H1 (cell line): Measurements from ENCODE around the gene MRPS35. TPM values are rescaled to one million over a fixed set of nuclear protein-coding genes. Genes with fewer than 3 reads are reported as not detected.

Source experiments
- CTCF ChIA-PET: fragments of 300-600 bp; sonication (Branson Sonifier 250); formaldehyde crosslinking; loops from one replicate; lab custom pipeline; 2021; ENCODE audit not compliant: partially characterized antibody; lab: Charles Lee
- POLR2A ChIA-PET: fragments of 300-600 bp; sonication (Branson Sonifier 250); formaldehyde crosslinking; loops from one replicate; lab custom pipeline; 2021; ENCODE audit warnings: inconsistent platforms; ENCODE audit not compliant: partially characterized antibody; lab: Charles Lee
- DNase-seq, 2 experiments: peaks; one replicate each; pipeline versions ENCODE4 v3.0.0 to v3.0.0-alpha.2; 2010 to 2022; ENCODE audit warnings: low spot score in 2 of 2, low read depth in 1 of 2, mixed read lengths in 1 of 2
- FAIRE-seq: peaks from 2 replicates; lab custom pipeline; 2011; peaks lifted over from hg19 to GRCh38; lab: Jason Lieb, UNC
- H2AFZ ChIP-seq: 2 replicates; pipeline ENCODE4 v1.8.1; 2012; ENCODE audit warnings: low read length, inconsistent platforms
- H2AK5ac ChIP-seq: 2 replicates; pipeline ENCODE4 v1.6.1; 2013; ENCODE audit warnings: low read depth, low read length
- H2BK120ac ChIP-seq: replicated peaks from 2 replicates; pipeline ENCODE3; 2013; ENCODE audit warnings: low read depth, low read length, inconsistent platforms
- H2BK12ac ChIP-seq: 2 replicates; pipeline ENCODE4 v1.6.1; 2013; ENCODE audit warnings: low read depth, low read length
- H2BK15ac ChIP-seq: 2 replicates; pipeline ENCODE4 v1.6.1; 2013; ENCODE audit warnings: low read length
- H2BK20ac ChIP-seq: 2 replicates; pipeline ENCODE4 v1.6.1; 2013; ENCODE audit warnings: low read length
- H2BK5ac ChIP-seq: 2 replicates; pipeline ENCODE4 v1.6.1; 2013; ENCODE audit warnings: low read depth, low read length
- H3K14ac ChIP-seq: 2 replicates; pipeline ENCODE4 v1.6.1; 2013; ENCODE audit warnings: inconsistent platforms; ENCODE audit not compliant: insufficient read length
- H3K18ac ChIP-seq: 2 replicates; pipeline ENCODE4 v1.6.1; 2013; ENCODE audit warnings: low read length; ENCODE audit errors: extremely low read depth
- H3K23ac ChIP-seq: 2 replicates; pipeline ENCODE4 v1.6.1; 2013; ENCODE audit warnings: inconsistent platforms; ENCODE audit not compliant: insufficient read length
- H3K23me2 ChIP-seq: 2 replicates; pipeline ENCODE4 v1.6.1; 2013; ENCODE audit warnings: low read depth, low read length
- H3K27ac ChIP-seq: 2 replicates; pipeline ENCODE4 v1.6.1; 2011; ENCODE audit warnings: low read depth, low read length, inconsistent platforms
- H3K27me3 ChIP-seq, 4 experiments: replicated peaks in 1 of 4; 1 replicate in 1 of 4; 2 replicates in 3 of 4; pipeline versions ENCODE4 v1.6.1 to v1.8.1; 2011 to 2013; ENCODE audit warnings: low read length in 3 of 4, mild to moderate bottlenecking in 3 of 4, inconsistent platforms in 2 of 4, mixed read lengths in 2 of 4, moderate library complexity in 1 of 4; ENCODE audit not compliant: control insufficient read depth in 3 of 4, insufficient read depth in 3 of 4; ENCODE audit errors: extremely low read depth in 1 of 4
- H3K36me3 ChIP-seq, 4 experiments: 2 replicates each; pipeline versions ENCODE4 v1.6.1 to v1.8.1; 2011 to 2013; ENCODE audit warnings: mild to moderate bottlenecking in 4 of 4, low read length in 3 of 4, moderate library complexity in 2 of 4, control low read depth in 1 of 4, inconsistent platforms in 1 of 4; ENCODE audit not compliant: insufficient read depth in 4 of 4, control insufficient read depth in 2 of 4
- H3K4ac ChIP-seq: replicated peaks from 2 replicates; pipeline ENCODE3; 2013; ENCODE audit warnings: low read length, low read depth, mixed read lengths, inconsistent platforms; ENCODE audit not compliant: insufficient read length
- H3K4me1 ChIP-seq, 4 experiments: replicated peaks in 1 of 4; 1 replicate in 1 of 4; 2 replicates in 3 of 4; pipeline versions ENCODE4 v1.6.1 to v1.8.1; 2011 to 2013; ENCODE audit warnings: low read length in 3 of 4, inconsistent platforms in 2 of 4, mixed read lengths in 1 of 4; ENCODE audit not compliant: insufficient read depth in 4 of 4, control insufficient read depth in 3 of 4
- H3K4me2 ChIP-seq, 2 experiments: 2 replicates each; pipeline versions ENCODE4 v1.6.1 to v1.8.1; 2011 to 2013; ENCODE audit warnings: low read depth in 2 of 2, low read length in 2 of 2, control low read depth in 1 of 2, inconsistent platforms in 1 of 2, mild to moderate bottlenecking in 1 of 2; ENCODE audit not compliant: insufficient read depth in 1 of 2
- H3K4me3 ChIP-seq, 4 experiments: fragments of 200-600, 300-600 bp in 1 of 4; sonication (generic), shearing (Covaris generic), sonication (Bioruptor Twin) in 1 of 4; 2 replicates each; pipeline versions ENCODE4 v1.5.1 to v1.8.1; 2011 to 2016; ENCODE audit warnings: low read length in 4 of 4, low read depth in 3 of 4, control low read depth in 2 of 4, inconsistent platforms in 2 of 4, mild to moderate bottlenecking in 2 of 4, mixed read lengths in 1 of 4, moderate library complexity in 1 of 4; ENCODE audit not compliant: insufficient read depth in 2 of 4; ENCODE audit errors: extremely low read depth in 1 of 4
- H3K56ac ChIP-seq: replicated peaks from 2 replicates; pipeline ENCODE3; 2013; ENCODE audit warnings: low read depth, mild to moderate bottlenecking, mixed read lengths, low read length, inconsistent platforms; ENCODE audit not compliant: insufficient read length
- H3K79me1 ChIP-seq: 2 replicates; pipeline ENCODE4 v1.6.1; 2013; ENCODE audit warnings: low read depth, low read length, control low read depth
- H3K79me2 ChIP-seq, 2 experiments: 2 replicates each; pipeline versions ENCODE4 v1.6.1 to v1.8.1; 2012 to 2013; ENCODE audit warnings: low read length in 2 of 2, mild to moderate bottlenecking in 2 of 2, inconsistent platforms in 1 of 2; ENCODE audit not compliant: insufficient read depth in 2 of 2, control insufficient read depth in 1 of 2
- H3K9ac ChIP-seq, 4 experiments: replicated peaks in 1 of 4; 1 replicate in 1 of 4; 2 replicates in 3 of 4; pipeline versions ENCODE4 v1.6.1 to v1.8.1; 2011 to 2013; ENCODE audit warnings: low read depth in 3 of 4, low read length in 3 of 4, control low read depth in 2 of 4, mild to moderate bottlenecking in 2 of 4, moderate library complexity in 2 of 4, inconsistent platforms in 1 of 4; ENCODE audit errors: extremely low read depth in 1 of 4
- H3K9me3 ChIP-seq, 2 experiments: 2 replicates each; pipeline versions ENCODE4 v1.6.1 to v1.8.1; 2012 to 2013; ENCODE audit warnings: mild to moderate bottlenecking in 2 of 2, moderate library complexity in 2 of 2, control low read depth in 1 of 2, inconsistent platforms in 1 of 2, low read depth in 1 of 2, low read length in 1 of 2, mixed read lengths in 1 of 2; ENCODE audit not compliant: insufficient read depth in 2 of 2
- H4K20me1 ChIP-seq, 2 experiments: replicated peaks in 1 of 2; 2 replicates each; pipeline versions ENCODE3 to v1.8.1; 2011 to 2013; ENCODE audit warnings: inconsistent platforms in 2 of 2, low read length in 2 of 2, mild to moderate bottlenecking in 1 of 2; ENCODE audit not compliant: insufficient read depth in 2 of 2, control insufficient read depth in 1 of 2
- H4K5ac ChIP-seq: 2 replicates; pipeline ENCODE4 v1.6.1; 2013; ENCODE audit warnings: low read length, low read depth, mixed read lengths, inconsistent platforms; ENCODE audit not compliant: insufficient read length
- H4K8ac ChIP-seq: 2 replicates; pipeline ENCODE4 v1.8.0; 2013; ENCODE audit warnings: mild to moderate bottlenecking, moderate library complexity, low read length, inconsistent platforms; ENCODE audit not compliant: insufficient read depth; ENCODE audit errors: extremely low read depth
- H4K91ac ChIP-seq: replicated peaks from 2 replicates; pipeline ENCODE3; 2013; ENCODE audit warnings: low read length, mixed read lengths, inconsistent platforms; ENCODE audit not compliant: insufficient read length
- BRCA1 ChIP-seq: IDR thresholded peaks from 2 replicates; pipeline ENCODE4 v1.6.1; 2012; ENCODE audit warnings: low read depth, low read length, improper control_type of control experiment
- EGR1 ChIP-seq: IDR thresholded peaks from 2 replicates; pipeline ENCODE4 v1.6.1; 2011; ENCODE audit warnings: low read depth, low read length, borderline replicate concordance
- EP300 ChIP-seq, 2 experiments: IDR thresholded peaks; 1 replicate in 1 of 2; 2 replicates in 1 of 2; pipeline ENCODE4 v1.6.1; 2011 to 2012; ENCODE audit warnings: low read depth in 2 of 2, low read length in 2 of 2, mild to moderate bottlenecking in 2 of 2, borderline replicate concordance in 1 of 2, inconsistent platforms in 1 of 2, moderate library complexity in 1 of 2
- HDAC2 ChIP-seq, 2 experiments: fragments of 300-600 bp in 1 of 2; sonication (generic) in 1 of 2; IDR thresholded peaks; 2 replicates each; pipeline ENCODE4 v1.6.1; 2011 to 2012; ENCODE audit warnings: low read depth in 2 of 2, low read length in 2 of 2, mild to moderate bottlenecking in 2 of 2, moderate library complexity in 2 of 2, borderline replicate concordance in 1 of 2, inconsistent platforms in 1 of 2
- NRF1 ChIP-seq: IDR thresholded peaks from 2 replicates; pipeline ENCODE4 v1.6.1; 2011; ENCODE audit warnings: mild to moderate bottlenecking, low read depth, low read length, improper control_type of control experiment
- RAD21 ChIP-seq, 2 experiments: IDR thresholded peaks in 1 of 2; conservative IDR thresholded peaks in 1 of 2; 2 replicates each; pipeline ENCODE4 v1.6.1; 2011; ENCODE audit warnings: low read depth in 2 of 2, low read length in 2 of 2, improper control_type of control experiment in 1 of 2, inconsistent platforms in 1 of 2, mild to moderate bottlenecking in 1 of 2, moderate library complexity in 1 of 2
- TEAD4 ChIP-seq: IDR thresholded peaks from 2 replicates; pipeline ENCODE4 v1.6.1; 2012; ENCODE audit warnings: low read depth, low read length, inconsistent platforms, mixed read lengths
- YY1 ChIP-seq: IDR thresholded peaks from 2 replicates; pipeline ENCODE4 v1.6.1; 2011; ENCODE audit warnings: low read depth, mild to moderate bottlenecking, low read length
- WGBS, 2 experiments: shearing (Covaris generic) in 1 of 2; methylation state at CpG; one replicate each; pipeline versions ENCODE4 v1.1.6 to v1.1.7; 2013 to 2015; ENCODE audit warnings: low lambda C conversion rate in 2 of 2, mixed read lengths in 2 of 2, inconsistent platforms in 1 of 2, low coverage in 1 of 2, missing lambda C conversion rate in 1 of 2; ENCODE audit not compliant: insufficient replicate concordance in 2 of 2, insufficient coverage in 1 of 2, insufficient read length in 1 of 2; ENCODE audit errors: extremely low coverage in 1 of 2, missing lambda C conversion rate in 1 of 2; 5-methylcytosine and 5-hydroxymethylcytosine counted together
- polyA plus RNA-seq, 7 experiments: library from polyadenylated mRNA; depleted of rRNA in 3 of 7; stranded (reverse) in 5 of 7; unstranded in 2 of 7; fragments of >200 nt in 5 of 7; fragments of 200-250 nt in 2 of 7; gene quantifications; 1 replicate in 5 of 7; 2 replicates in 1 of 7; 4 replicates in 1 of 7; pipeline versions ENCODE4 v1.2.1 to v1.2.3, GENCODE V29; 2011 to 2013; ENCODE audit warnings: missing spikeins in 2 of 7, mixed read lengths in 2 of 7
- total RNA-seq: library from RNA; stranded (reverse); fragmentation: NEBNext Ultra II Directional; extraction: Animal tissue kit (Norgen Biotek cat#: 25700); gene quantifications from 2 replicates; pipeline ENCODE4 v1.2.1, GENCODE V29; 2021
- TF ChIP-seq, protein P1 (sequence below): IDR thresholded peaks from 2 replicates; pipeline ENCODE4 v1.6.1; 2011; ENCODE audit warnings: low read length, improper control_type of control experiment
- TF ChIP-seq, protein P2 (sequence below): IDR thresholded peaks from 2 replicates; pipeline ENCODE4 v1.6.1; 2012; ENCODE audit warnings: low read length, inconsistent platforms

The MRPS35 gene
- total and polyA plus RNA-seq, 2 of the 8 experiments (the other 6 are each of a cell fraction or from before 2014, with no cell fraction given): 26.8 to 47.9 TPM

DNA sequence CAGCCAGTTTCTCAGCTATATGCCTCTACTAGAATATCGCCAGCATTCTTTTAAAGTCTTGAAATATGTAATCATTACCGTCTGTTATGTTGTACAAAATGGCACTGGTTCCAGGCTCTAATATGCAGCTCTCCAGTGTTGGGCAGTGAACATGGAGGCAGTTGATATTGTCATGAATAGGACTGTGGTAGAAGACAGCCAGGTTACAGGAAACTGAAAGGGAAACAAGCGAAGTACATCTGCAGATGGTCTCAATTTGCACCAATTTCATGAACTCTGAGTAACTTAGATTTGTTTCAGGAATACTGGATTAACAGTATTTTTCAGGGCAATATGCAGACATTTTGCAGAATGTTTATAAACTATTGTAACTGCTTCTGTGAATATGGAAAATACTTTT, 56.0 kb downstream of the MRPS35 start:
- H3K4me3 ChIP-seq: no peak overlapping the region
- no peak overlapping the region for H2BK20ac ChIP-seq
- no peak overlapping the region for H2AK5ac ChIP-seq
- no peak overlapping the region for H3K4me2 ChIP-seq
- no peak overlapping the region for H4K8ac ChIP-seq
- no peaks in the 10 kb centered on the region for H3K36me3 ChIP-seq
- H4K20me1 ChIP-seq: no peaks in the 10 kb centered on the region
- no peak overlapping the region for H2AFZ ChIP-seq
- H3K4ac ChIP-seq: no peak overlapping the region
- no peak overlapping the region for H4K91ac ChIP-seq
- H3K9me3 ChIP-seq: no peaks in the 10 kb centered on the region
- CTCF ChIA-PET: interaction anchor here (1.2 to 1.7 kb wide), 3 partner anchors 10 to 34 kb away, joined by 3 to 6 read pairs (median 4); no protein-coding TSS in a partner anchor
- H3K79me1 ChIP-seq: no peaks in the 10 kb centered on the region
- no peak overlapping the region for H2BK15ac ChIP-seq
- no peak for DNase-seq
- H3K79me2 ChIP-seq: no peaks in the 10 kb centered on the region
- H4K5ac ChIP-seq: no peak overlapping the region
- no peak overlapping the region for H3K14ac ChIP-seq
- no peak overlapping the region for H2BK12ac ChIP-seq
- POLR2A ChIA-PET: interaction anchor here (1.6 kb wide), 1 partner anchor 14 kb away, joined by 4 read pairs; the partner anchor contains the start of genes KLHL42 and MANSC4
- H3K56ac ChIP-seq: no peak overlapping the region
- no peak overlapping the region for H3K23ac ChIP-seq
- H3K18ac ChIP-seq: no peak overlapping the region
- H3K9ac ChIP-seq: no peak overlapping the region
- 85% methylated on average over 3 of the region's 3 CpGs; no CpG with 5 or more reads in 1 of the 2 experiments for WGBS, 2 experiments
- H3K27ac ChIP-seq: no peak overlapping the region
- H2BK5ac ChIP-seq: no peak overlapping the region
- H3K4me1 ChIP-seq: no peaks in the 10 kb centered on the region
- H2BK120ac ChIP-seq: no peak overlapping the region
- no peak for FAIRE-seq
- no peaks in the 10 kb centered on the region for H3K27me3 ChIP-seq
- no peaks in the 10 kb centered on the region for H3K23me2 ChIP-seq
- TF ChIP-seq HDAC2 (IDR thresholded peaks at IDR 0.05; ENCODE audit: borderline replicate concordance in 1 of 2, low read depth in 2 of 2, low read length in 2 of 2): no peak
- TF ChIP-seq EGR1: no peak
- TF ChIP-seq, protein P1, sequence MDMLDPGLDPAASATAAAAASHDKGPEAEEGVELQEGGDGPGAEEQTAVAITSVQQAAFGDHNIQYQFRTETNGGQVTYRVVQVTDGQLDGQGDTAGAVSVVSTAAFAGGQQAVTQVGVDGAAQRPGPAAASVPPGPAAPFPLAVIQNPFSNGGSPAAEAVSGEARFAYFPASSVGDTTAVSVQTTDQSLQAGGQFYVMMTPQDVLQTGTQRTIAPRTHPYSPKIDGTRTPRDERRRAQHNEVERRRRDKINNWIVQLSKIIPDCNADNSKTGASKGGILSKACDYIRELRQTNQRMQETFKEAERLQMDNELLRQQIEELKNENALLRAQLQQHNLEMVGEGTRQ: no peak
- TF ChIP-seq BRCA1: no peak
- no peak for TF ChIP-seq EP300 (IDR thresholded peaks at IDR 0.05; ENCODE audit: borderline replicate concordance in 1 of 2, low read depth in 2 of 2, low read length in 2 of 2)
- TF ChIP-seq, protein P2, sequence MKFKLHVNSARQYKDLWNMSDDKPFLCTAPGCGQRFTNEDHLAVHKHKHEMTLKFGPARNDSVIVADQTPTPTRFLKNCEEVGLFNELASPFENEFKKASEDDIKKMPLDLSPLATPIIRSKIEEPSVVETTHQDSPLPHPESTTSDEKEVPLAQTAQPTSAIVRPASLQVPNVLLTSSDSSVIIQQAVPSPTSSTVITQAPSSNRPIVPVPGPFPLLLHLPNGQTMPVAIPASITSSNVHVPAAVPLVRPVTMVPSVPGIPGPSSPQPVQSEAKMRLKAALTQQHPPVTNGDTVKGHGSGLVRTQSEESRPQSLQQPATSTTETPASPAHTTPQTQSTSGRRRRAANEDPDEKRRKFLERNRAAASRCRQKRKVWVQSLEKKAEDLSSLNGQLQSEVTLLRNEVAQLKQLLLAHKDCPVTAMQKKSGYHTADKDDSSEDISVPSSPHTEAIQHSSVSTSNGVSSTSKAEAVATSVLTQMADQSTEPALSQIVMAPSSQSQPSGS: no peak
- no peak for TF ChIP-seq RAD21 (IDR thresholded peaks at IDR 0.05 in 1 of 2, conservative IDR thresholded peaks at IDR 0.05 in 1 of 2; ENCODE audit: low read depth in 2 of 2, low read length in 2 of 2)
- no peak for TF ChIP-seq NRF1
- TF ChIP-seq TEAD4: no peak
- TF ChIP-seq YY1: no peak
